GM19463 (cell line): ENCODE results near the gene CCDC82.

Experiments used
- ATAC-seq: cut with Tn5 transposase; IDR thresholded peaks from one replicate; pipeline ENCODE4 v1.9.1; 2021; ENCODE audit warnings: mild to moderate bottlenecking, moderate library complexity; ENCODE audit not compliant: unreplicated experiment

CCDC82 gene

GRCh38 chr11:96309016-96309642, 80.6 kb downstream of the CCDC82 start:
- no peak for ATAC-seq

GRCh38 chr11:96307776-96308140, 82.0 kb downstream of the CCDC82 start:
- no peak for ATAC-seq

DNA sequence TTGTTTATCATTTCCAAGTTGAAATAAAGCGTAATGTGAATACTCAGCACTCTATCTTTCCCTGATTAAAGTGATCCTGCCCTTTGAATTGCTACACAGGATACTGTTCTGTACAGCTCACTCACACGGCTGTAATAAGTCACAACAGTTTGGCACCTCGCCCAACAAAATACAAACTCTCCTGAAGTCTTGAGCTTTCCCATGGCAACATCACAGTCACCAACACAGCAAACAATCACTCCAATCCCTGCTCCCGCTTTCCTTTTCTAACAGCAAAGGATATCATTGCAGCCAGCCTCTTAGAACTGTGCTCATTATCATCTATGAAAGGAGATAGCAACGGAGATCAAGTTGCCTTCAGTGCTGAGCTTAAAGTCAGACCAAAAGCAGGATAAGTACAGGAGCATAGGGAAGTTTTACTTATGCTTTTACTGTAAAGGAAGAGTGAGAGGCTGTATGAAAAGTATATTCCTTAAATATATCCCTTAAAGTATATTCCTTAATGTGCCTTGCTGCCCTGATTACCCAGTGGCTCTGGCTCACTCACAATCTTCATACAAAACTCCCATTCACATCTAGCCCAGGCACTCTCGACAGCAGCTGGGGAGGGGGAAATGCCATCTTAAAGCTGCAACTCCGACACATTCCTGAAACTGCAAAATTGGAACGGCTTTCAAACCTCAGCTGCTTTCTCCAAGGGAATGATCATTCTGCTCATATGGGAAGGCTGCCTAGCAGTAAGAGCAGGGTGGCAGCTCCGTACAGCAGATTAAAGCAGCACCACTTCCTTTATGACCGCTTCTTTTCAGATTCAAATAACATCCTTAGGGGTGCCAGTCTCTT, 82.6 kb downstream of the CCDC82 start:
- no peak for ATAC-seq

DNA sequence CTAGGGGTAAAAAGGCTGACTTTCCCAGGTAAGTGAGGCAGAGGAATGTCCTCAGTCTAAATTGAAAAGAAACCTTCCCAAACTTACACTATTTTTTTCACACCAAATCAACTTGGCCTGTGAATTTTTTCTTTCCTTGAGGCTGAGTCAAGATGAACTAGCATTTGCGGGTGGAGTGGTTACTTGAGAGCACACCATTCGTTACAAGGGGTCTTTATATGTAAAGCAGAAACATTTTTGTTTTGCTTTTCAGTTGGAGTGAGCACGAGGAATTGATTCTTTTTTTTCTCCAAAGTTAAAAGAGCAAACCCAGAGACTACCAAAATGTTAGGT, 83.1 kb downstream of the CCDC82 start:
- no peak for ATAC-seq

- no peak for ATAC-seq
These were observed 83.6 kb downstream of the CCDC82 start for GRCh38 chr11:96306071-96306470.

DNA sequence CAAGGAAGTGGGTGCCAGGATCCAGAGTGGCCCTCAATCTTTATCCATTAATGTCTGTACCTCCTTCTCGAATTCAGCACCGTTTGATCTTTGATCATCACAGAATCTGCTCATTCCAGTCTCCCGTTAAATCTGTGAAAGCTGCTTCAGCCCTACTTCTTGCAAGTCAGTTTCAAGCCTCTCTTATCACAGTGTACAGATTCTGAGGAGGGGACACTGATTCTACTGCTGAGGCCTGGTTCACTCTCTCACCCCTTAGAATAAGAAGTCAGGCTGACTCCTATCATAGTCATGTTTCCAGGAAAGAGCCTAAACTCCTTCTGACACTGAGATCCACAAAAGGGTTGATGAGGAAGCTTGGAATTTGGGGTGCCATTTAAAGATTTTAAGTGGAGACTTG, 85.7 kb downstream of the CCDC82 start:
- ATAC-seq = no peak

- ATAC-seq = no peak
These were observed 86.6 kb downstream of the CCDC82 start for GRCh38 chr11:96303064-96303463.
